Bronchial epithelial cell (primary cell): Measurements from ENCODE around the gene GMPR2. TPM values are rescaled to one million over a fixed set of nuclear protein-coding genes. Genes with fewer than 3 reads are reported as not detected.

Source experiments
- DNase-seq: peaks from one replicate; pipeline ENCODE4 v3.0.0-alpha.2; 2010; ENCODE audit warnings: low read depth
- FAIRE-seq: peaks from 2 replicates; lab custom pipeline; 2011; peaks lifted over from hg19 to GRCh38; lab: Jason Lieb, UNC
- H3K27me3 ChIP-seq: 2 replicates; pipeline ENCODE4 v1.5.1; 2011; ENCODE audit warnings: low read length; ENCODE audit not compliant: control insufficient read depth, insufficient read depth
- H3K36me3 ChIP-seq: 2 replicates; pipeline ENCODE4 v1.5.1; 2011; ENCODE audit warnings: low read length; ENCODE audit not compliant: control insufficient read depth, insufficient read depth
- H3K4me3 ChIP-seq: 2 replicates; pipeline ENCODE4 v1.5.1; 2011; ENCODE audit warnings: mild to moderate bottlenecking, low read depth, low read length, control low read depth
- CTCF ChIP-seq: IDR thresholded peaks from 2 replicates; pipeline ENCODE4 v1.5.1; 2011; ENCODE audit warnings: mild to moderate bottlenecking, moderate library complexity, low read length, control low read depth, inconsistent platforms; ENCODE audit not compliant: insufficient read depth, severe bottlenecking
- total RNA-seq: library from RNA; depleted of rRNA; stranded (reverse); fragments of >200 nt; gene quantifications from 2 replicates; pipeline ENCODE4 v1.2.1, GENCODE V29; 2014

The GMPR2 gene
- total RNA-seq, 1 donor from 2014 or later: 98.7 TPM

DNA sequence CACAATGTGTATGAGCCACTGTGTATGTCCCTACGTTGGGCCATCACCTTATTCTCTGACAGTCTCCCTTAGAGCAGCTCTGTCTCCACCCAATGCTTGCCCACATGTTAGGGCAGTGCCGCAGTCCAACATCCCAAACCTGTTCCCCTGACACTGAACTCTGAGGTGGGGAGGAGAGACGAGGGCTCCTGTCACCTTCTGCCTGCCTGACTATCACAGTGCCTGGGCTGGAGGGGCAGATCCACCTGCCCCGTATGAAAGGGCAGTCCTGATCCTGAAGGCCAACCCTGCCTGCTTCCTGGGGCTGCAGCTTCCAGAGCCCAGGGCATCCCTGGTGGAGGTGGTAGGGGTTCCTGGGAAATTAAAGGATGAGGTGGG, 28.0 kb downstream of the GMPR2 start:
- no peak for TF ChIP-seq CTCF
- Histone ChIP-seq H3K4me3 (peak overlapping the region; percentile 29), H3K27me3 (no peaks in the 10 kb centered on the region), H3K36me3 (peaks cover 20% of the 10 kb centered on the region)
- FAIRE-seq (no peak), DNase-seq (no peak)

GRCh38 chr14:24261256-24261968, 28.7 kb downstream of the GMPR2 start:
- DNase-seq (no peak), FAIRE-seq (no peak)
- Histone ChIP-seq H3K27me3 (no peaks in the 10 kb centered on the region), H3K4me3 (peak overlapping the region; percentile 29), H3K36me3 (peaks cover 22% of the 10 kb centered on the region)
- TF ChIP-seq CTCF: no peak

DNA sequence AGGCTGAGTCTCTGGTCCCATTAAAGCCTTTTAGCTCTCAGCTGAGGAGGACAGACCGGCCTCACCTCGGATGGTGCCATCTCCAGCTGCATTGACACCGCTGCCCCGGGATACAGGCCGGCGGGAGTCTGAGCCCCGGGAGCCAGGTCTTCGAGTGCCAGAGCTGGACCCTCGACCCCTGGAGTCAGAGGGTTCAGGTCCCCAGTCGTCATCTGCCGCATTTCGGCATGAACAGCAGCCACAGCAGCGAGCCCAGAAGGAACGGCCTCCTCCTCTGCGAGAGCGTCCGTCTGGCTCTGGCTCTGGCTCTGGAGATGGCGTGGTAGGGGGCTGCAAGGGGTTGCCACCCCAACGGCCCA, 29.2 kb downstream of the GMPR2 start:
- no peak for DNase-seq

GRCh38 chr14:24262821-24263733, 30.3 kb downstream of the GMPR2 start, which contains the start of gene TGM1:
Gene TGM1 (minus strand): TSS chr14:24263177. CDS start chr14:24262352, 825 bp downstream.
- no peak for FAIRE-seq
- no peak for TF ChIP-seq CTCF

More for the DNA sequence above, 29.2 kb downstream of the GMPR2 start:
- no peaks in the 10 kb centered on the region for H3K27me3 ChIP-seq
- H3K36me3 ChIP-seq: peaks cover 27% of the 10 kb centered on the region
- no peak for FAIRE-seq
- H3K4me3 ChIP-seq: peak overlapping the region; percentile 29
- no peak for TF ChIP-seq CTCF

GRCh38 chr14:24263848-24264247, 31.1 kb downstream of the GMPR2 start:
- Histone ChIP-seq H3K27me3 (no peaks in the 10 kb centered on the region), H3K4me3 (no peak overlapping the region), H3K36me3 (peaks cover 29% of the 10 kb centered on the region)
- TF ChIP-seq CTCF: no peak
- DNase-seq (no peak), FAIRE-seq (peak; percentile 68)

More at GRCh38 chr14:24262821-24263733, 30.3 kb downstream of the GMPR2 start, which contains the start of gene TGM1:
- DNase-seq: peak; percentile 22
- Histone ChIP-seq H3K4me3 (peak within 1 kb of the TSS; percentile 29), H3K36me3 (peaks cover 32% of the 10 kb centered on the region), H3K27me3 (no peaks in the 10 kb centered on the region)
